K562 (cell line): ENCODE measurements around the gene IGF2BP1. TPM values are rescaled to one million over a fixed set of nuclear protein-coding genes. Genes with fewer than 3 reads are reported as not detected.

Experiments
- BHLHE40 ChIP-seq: IDR thresholded peaks from 2 replicates; pipeline ENCODE4 v1.6.1; 2011; ENCODE audit warnings: low read length, improper control_type of control experiment
- EP400 ChIP-seq: fragments of 450-650 bp; IDR thresholded peaks from 2 replicates; pipeline ENCODE4 v1.6.1; 2017; ENCODE audit warnings: antibody characterized with exemption, mild to moderate bottlenecking, moderate library complexity
- KLF13 ChIP-seq: fragments of 450-650 bp; IDR thresholded peaks from 2 replicates; pipeline ENCODE4 v1.6.1; 2016; ENCODE audit warnings: missing genetic modification characterization, low read depth, mild to moderate bottlenecking, missing compliant biosample characterization, moderate library complexity, borderline replicate concordance
- PHF8 ChIP-seq: fragments of 200-600 bp; sonication (generic); IDR thresholded peaks from 2 replicates; pipeline ENCODE4 v1.6.1; 2012; ENCODE audit warnings: mixed run types, mild to moderate bottlenecking, inconsistent platforms, low read length, moderate library complexity, borderline replicate concordance
- POU5F1 ChIP-seq: fragments of 150-350 bp; IDR thresholded peaks from 2 replicates; pipeline ENCODE4 v1.6.1; 2014; ENCODE audit warnings: borderline replicate concordance, low read length, low read depth, mild to moderate bottlenecking; ENCODE audit not compliant: partially characterized antibody
- SREBF2 ChIP-seq: sonication (generic); formaldehyde crosslinking; IDR thresholded peaks from 2 replicates; pipeline ENCODE4 v1.4.0; 2020; ENCODE audit warnings: mild to moderate bottlenecking, missing genetic modification reagents
- YY1 ChIP-seq, 3 experiments: IDR thresholded peaks; 2 replicates each; pipeline ENCODE4 v1.6.1; 2011; ENCODE audit warnings: low read length in 2 of 3, mild to moderate bottlenecking in 2 of 3, moderate library complexity in 2 of 3, borderline replicate concordance in 1 of 3, control low read depth in 1 of 3, low read depth in 1 of 3; ENCODE audit not compliant: insufficient read depth in 3 of 3, insufficient replicate concordance in 2 of 3, control insufficient read depth in 1 of 3, insufficient read length in 1 of 3; ENCODE audit errors: extremely low read depth in 1 of 3
- ZNF444 ChIP-seq: fragments of 250-450 bp; sonication (Bioruptor Pico); IDR thresholded peaks from 2 replicates; pipeline ENCODE4 v1.4.0; 2020; ENCODE audit warnings: mild to moderate bottlenecking, moderate library complexity
- ZNF77 ChIP-seq: fragments of 250-450 bp; sonication (Bioruptor Pico); IDR thresholded peaks from 2 replicates; pipeline ENCODE4 v1.5.0; 2020
- polyA plus RNA-seq, 8 experiments: library from polyadenylated mRNA; depleted of rRNA in 4 of 8; stranded (reverse) in 5 of 8; unstranded in 3 of 8; fragments of >200 nt; fragmentation: Nextera tagmentation in 2 of 8; fragmentation: Illumina TruSeq in 1 of 8; extraction: Ambion mirVana in 2 of 8; extraction: Trizol in 1 of 8; gene quantifications; 2 replicates each; pipeline versions ENCODE4 v1.2.1 to v1.2.3, GENCODE V29; 2011 to 2014; ENCODE audit warnings: inconsistent platforms in 1 of 8, missing spikeins in 1 of 8
- total RNA-seq, 7 experiments: library from RNA; depleted of rRNA in 6 of 7; stranded (reverse); fragments of >200 nt in 6 of 7; fragmentation: Illumina TruSeq in 2 of 7; extraction: Trizol in 2 of 7; gene quantifications; 2 replicates each; pipeline versions ENCODE4 v1.2.1 to v1.2.3, GENCODE V29; 2011 to 2021; ENCODE audit warnings: low replicate concordance in 1 of 7
- TF ChIP-seq, protein P1 (sequence below): fragments of 200-600 bp; sonication (generic); IDR thresholded peaks from one replicate; pipeline ENCODE4 v1.6.1; 2012; ENCODE audit warnings: mild to moderate bottlenecking, low read depth, low read length, inconsistent platforms
- TF ChIP-seq, protein P2 (sequence below): fragments of 450-650 bp; IDR thresholded peaks from 2 replicates; pipeline ENCODE4 v1.6.1; 2018; ENCODE audit not compliant: partially characterized antibody

IGF2BP1 gene
- total and polyA plus RNA-seq, 9 of the 15 experiments (the other 6 are each of a cell fraction or from before 2014, with no cell fraction given): 13.0 to 318 (median 53.6) TPM

DNA sequence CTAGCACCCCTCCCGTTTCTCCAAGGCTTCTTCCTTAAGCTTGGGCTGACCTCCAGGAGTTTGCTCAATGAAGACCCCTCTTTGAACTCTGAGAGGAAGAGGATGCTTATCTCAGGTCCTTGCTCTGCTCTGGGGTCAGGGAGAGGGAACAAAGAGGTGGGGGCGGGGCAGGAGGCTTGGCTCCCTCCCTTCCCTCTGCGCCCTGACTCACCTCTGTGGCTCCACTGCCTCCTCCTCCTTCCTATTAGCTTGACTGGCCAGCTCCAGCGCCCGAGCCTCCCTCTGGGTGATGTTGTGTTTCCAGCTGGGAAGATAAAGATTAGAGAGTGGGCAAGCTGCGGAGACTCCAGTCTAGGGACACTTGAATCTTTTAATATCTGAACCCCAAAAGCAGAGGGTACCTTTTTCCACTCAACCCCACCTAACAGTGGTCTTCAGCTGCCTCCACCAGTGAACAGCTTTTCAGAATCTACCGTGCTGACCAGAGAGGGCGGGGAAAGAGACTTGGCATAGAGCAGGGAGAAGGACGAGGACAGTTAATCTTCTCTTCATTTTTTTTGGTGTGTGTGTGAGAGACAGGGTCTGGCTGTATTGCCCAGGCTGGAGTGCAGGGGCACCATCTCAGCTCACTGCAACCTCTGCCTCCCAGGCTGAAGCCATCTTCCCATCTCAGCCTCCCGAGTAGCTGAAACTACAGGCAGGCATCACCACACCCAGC lies 35.5 kb upstream of the IGF2BP1 start (continued):
- TF ChIP-seq, protein P1, sequence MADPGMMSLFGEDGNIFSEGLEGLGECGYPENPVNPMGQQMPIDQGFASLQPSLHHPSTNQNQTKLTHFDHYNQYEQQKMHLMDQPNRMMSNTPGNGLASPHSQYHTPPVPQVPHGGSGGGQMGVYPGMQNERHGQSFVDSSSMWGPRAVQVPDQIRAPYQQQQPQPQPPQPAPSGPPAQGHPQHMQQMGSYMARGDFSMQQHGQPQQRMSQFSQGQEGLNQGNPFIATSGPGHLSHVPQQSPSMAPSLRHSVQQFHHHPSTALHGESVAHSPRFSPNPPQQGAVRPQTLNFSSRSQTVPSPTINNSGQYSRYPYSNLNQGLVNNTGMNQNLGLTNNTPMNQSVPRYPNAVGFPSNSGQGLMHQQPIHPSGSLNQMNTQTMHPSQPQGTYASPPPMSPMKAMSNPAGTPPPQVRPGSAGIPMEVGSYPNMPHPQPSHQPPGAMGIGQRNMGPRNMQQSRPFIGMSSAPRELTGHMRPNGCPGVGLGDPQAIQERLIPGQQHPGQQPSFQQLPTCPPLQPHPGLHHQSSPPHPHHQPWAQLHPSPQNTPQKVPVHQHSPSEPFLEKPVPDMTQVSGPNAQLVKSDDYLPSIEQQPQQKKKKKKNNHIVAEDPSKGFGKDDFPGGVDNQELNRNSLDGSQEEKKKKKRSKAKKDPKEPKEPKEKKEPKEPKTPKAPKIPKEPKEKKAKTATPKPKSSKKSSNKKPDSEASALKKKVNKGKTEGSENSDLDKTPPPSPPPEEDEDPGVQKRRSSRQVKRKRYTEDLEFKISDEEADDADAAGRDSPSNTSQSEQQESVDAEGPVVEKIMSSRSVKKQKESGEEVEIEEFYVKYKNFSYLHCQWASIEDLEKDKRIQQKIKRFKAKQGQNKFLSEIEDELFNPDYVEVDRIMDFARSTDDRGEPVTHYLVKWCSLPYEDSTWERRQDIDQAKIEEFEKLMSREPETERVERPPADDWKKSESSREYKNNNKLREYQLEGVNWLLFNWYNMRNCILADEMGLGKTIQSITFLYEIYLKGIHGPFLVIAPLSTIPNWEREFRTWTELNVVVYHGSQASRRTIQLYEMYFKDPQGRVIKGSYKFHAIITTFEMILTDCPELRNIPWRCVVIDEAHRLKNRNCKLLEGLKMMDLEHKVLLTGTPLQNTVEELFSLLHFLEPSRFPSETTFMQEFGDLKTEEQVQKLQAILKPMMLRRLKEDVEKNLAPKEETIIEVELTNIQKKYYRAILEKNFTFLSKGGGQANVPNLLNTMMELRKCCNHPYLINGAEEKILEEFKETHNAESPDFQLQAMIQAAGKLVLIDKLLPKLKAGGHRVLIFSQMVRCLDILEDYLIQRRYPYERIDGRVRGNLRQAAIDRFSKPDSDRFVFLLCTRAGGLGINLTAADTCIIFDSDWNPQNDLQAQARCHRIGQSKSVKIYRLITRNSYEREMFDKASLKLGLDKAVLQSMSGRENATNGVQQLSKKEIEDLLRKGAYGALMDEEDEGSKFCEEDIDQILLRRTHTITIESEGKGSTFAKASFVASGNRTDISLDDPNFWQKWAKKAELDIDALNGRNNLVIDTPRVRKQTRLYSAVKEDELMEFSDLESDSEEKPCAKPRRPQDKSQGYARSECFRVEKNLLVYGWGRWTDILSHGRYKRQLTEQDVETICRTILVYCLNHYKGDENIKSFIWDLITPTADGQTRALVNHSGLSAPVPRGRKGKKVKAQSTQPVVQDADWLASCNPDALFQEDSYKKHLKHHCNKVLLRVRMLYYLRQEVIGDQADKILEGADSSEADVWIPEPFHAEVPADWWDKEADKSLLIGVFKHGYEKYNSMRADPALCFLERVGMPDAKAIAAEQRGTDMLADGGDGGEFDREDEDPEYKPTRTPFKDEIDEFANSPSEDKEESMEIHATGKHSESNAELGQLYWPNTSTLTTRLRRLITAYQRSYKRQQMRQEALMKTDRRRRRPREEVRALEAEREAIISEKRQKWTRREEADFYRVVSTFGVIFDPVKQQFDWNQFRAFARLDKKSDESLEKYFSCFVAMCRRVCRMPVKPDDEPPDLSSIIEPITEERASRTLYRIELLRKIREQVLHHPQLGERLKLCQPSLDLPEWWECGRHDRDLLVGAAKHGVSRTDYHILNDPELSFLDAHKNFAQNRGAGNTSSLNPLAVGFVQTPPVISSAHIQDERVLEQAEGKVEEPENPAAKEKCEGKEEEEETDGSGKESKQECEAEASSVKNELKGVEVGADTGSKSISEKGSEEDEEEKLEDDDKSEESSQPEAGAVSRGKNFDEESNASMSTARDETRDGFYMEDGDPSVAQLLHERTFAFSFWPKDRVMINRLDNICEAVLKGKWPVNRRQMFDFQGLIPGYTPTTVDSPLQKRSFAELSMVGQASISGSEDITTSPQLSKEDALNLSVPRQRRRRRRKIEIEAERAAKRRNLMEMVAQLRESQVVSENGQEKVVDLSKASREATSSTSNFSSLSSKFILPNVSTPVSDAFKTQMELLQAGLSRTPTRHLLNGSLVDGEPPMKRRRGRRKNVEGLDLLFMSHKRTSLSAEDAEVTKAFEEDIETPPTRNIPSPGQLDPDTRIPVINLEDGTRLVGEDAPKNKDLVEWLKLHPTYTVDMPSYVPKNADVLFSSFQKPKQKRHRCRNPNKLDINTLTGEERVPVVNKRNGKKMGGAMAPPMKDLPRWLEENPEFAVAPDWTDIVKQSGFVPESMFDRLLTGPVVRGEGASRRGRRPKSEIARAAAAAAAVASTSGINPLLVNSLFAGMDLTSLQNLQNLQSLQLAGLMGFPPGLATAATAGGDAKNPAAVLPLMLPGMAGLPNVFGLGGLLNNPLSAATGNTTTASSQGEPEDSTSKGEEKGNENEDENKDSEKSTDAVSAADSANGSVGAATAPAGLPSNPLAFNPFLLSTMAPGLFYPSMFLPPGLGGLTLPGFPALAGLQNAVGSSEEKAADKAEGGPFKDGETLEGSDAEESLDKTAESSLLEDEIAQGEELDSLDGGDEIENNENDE: no peak
- TF ChIP-seq YY1 (IDR thresholded peaks at IDR 0.05; ENCODE audit: borderline replicate concordance in 1 of 3, control insufficient read depth in 1 of 3, extremely low read depth in 1 of 3, insufficient read depth in 3 of 3, insufficient read length in 1 of 3, insufficient replicate concordance in 2 of 3, low read depth in 1 of 3, low read length in 2 of 3) (no peak), POU5F1 (no peak), SREBF2 (no peak), ZNF77 (CRISPR knock-in tag) (no peak), ZNF444 (no peak), KLF13 (tag) (no peak), PHF8 (no peak), BHLHE40 (peak; percentile 7; the same call in 1 of the 2 replicates), EP400 (peak; percentile 33; the same call in 1 of the 2 replicates)
- TF ChIP-seq, protein P2, sequence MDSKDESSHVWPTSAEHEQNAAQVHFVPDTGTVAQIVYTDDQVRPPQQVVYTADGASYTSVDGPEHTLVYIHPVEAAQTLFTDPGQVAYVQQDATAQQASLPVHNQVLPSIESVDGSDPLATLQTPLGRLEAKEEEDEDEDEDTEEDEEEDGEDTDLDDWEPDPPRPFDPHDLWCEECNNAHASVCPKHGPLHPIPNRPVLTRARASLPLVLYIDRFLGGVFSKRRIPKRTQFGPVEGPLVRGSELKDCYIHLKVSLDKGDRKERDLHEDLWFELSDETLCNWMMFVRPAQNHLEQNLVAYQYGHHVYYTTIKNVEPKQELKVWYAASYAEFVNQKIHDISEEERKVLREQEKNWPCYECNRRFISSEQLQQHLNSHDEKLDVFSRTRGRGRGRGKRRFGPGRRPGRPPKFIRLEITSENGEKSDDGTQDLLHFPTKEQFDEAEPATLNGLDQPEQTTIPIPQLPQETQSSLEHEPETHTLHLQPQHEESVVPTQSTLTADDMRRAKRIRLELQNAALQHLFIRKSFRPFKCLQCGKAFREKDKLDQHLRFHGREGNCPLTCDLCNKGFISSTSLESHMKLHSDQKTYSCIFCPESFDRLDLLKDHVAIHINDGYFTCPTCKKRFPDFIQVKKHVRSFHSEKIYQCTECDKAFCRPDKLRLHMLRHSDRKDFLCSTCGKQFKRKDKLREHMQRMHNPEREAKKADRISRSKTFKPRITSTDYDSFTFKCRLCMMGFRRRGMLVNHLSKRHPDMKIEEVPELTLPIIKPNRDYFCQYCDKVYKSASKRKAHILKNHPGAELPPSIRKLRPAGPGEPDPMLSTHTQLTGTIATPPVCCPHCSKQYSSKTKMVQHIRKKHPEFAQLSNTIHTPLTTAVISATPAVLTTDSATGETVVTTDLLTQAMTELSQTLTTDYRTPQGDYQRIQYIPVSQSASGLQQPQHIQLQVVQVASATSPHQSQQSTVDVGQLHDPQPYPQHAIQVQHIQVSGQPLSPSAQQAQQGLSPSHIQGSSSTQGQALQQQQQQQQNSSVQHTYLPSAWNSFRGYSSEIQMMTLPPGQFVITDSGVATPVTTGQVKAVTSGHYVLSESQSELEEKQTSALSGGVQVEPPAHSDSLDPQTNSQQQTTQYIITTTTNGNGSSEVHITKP: no peak
